GM12874 (cell line): ENCODE results near the gene SPOCK1.

Experiments used
- TF ChIP-seq, protein P1 (sequence below): IDR thresholded peaks from 2 replicates; pipeline ENCODE4 v1.5.1; 2011; ENCODE audit warnings: low read depth, mild to moderate bottlenecking, control low read depth, low read length, moderate library complexity; ENCODE audit not compliant: insufficient read depth

Gene SPOCK1

DNA sequence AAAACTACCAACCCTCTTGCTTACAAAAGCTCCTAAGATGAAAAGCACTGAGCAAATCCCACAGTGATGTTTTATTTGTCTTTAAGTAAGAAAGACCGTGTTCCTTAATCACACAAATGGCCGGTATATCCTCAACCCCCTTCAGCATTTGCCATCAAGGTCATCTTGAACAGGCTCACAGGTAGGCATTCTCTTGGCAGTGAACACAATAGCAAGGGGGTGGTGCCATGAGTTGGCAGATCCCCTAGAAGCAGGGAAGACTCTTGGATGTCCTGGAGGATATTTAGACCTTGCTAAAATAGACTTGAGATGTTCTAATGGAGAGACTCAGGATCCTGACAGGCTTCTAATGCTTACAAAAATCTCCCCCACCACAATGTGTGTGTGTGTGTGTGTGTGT lies 323.0 kb downstream of the SPOCK1 start:
- TF ChIP-seq, protein P1, sequence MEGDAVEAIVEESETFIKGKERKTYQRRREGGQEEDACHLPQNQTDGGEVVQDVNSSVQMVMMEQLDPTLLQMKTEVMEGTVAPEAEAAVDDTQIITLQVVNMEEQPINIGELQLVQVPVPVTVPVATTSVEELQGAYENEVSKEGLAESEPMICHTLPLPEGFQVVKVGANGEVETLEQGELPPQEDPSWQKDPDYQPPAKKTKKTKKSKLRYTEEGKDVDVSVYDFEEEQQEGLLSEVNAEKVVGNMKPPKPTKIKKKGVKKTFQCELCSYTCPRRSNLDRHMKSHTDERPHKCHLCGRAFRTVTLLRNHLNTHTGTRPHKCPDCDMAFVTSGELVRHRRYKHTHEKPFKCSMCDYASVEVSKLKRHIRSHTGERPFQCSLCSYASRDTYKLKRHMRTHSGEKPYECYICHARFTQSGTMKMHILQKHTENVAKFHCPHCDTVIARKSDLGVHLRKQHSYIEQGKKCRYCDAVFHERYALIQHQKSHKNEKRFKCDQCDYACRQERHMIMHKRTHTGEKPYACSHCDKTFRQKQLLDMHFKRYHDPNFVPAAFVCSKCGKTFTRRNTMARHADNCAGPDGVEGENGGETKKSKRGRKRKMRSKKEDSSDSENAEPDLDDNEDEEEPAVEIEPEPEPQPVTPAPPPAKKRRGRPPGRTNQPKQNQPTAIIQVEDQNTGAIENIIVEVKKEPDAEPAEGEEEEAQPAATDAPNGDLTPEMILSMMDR = no peak

DNA sequence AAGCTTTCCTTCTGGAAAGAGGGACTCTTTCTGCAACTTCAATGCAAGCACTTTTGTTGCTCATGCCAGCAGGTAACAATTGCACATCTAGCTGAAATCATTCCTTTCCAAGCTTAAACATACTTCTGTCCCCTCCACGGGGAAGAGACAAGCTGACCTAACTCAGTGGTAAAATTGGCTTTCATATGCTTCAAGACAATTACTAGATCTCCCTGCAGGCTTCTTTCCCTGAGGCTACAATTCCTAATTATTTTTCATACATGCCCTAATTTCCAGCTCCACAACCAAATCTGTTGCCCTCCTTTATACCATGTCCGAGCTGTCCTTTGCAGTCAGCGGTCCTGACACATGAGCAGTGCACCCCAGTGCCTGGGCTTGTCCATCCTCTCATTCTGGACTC lies 324.9 kb downstream of the SPOCK1 start:
- TF ChIP-seq, protein P1 = no peak

DNA sequence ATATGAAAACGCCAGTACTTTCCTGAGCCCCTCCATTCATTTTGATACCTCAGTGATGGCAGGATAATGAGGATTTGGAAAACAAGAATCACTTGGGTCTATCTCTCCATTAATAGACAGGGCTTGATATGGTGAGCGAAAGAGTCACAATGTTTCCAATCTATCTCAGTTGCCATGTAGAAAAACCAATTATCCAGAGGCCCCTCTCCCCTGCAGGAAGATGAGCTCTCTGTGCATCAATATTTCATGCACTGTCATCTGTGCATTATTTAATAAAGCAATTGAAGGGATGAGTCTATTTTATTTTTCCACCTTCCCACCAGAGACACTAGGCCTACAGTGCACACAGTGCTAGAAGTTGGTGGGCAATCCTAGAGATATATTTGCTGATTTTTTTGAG lies 326.9 kb downstream of the SPOCK1 start:
- TF ChIP-seq, protein P1 = no peak

DNA sequence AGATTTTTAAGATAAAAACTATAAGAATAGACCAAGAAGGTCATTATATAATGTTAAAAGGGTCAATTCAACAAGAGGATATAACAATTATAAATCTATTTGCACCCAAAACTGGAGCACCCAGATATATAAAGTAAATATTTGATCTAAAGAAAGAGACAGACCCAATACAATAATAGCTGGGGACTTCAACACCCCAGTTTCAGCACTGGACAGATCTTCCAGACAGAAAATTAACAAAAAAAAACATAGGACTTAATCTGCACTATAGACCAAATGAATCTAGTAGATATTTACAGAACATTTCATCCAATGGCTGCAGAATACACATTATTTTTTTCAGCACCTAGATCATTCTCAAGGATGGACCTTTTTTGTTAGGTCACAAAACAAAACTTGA lies 331.9 kb downstream of the SPOCK1 start:
- TF ChIP-seq, protein P1 = no peak

DNA sequence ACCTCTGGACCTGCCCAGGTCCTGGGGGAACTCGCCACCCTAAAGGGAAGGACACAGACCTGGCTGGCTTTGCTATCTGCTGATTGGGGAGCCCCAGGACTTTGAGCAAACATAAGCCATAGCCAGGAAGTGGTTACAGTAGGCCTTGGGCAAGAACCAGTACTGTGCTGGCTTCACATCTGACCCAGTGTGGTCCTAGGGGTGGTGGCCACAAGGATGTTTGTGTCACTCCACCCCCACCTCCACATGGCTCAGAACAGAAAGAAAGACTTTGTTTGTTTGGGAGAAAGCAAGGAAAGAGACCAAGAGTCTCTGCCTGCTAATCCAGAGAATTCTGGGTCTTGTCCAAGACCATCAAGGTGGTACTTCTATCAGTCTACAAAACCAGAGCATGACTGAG lies 334.2 kb downstream of the SPOCK1 start:
- TF ChIP-seq, protein P1 = no peak

DNA sequence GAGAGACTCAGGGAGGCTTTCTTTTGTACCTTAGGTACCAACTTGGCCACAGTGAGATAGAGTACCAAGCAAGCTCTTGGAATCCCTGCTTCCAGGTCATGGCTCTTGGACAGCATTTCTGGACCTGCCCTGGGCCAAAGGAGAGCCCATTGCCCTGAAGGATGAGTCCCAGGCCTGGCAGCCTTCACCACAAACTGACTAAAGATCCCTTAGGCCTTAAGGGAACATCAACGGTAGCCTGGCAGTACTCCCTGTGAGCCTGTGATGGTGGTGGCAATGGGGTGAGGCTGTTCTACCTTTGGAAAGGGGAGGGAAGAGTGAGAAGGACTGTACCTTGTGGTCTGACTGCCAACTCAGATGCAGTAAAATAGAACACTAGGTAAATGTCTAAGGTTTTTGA lies 334.6 kb downstream of the SPOCK1 start:
- TF ChIP-seq, protein P1 = no peak

DNA sequence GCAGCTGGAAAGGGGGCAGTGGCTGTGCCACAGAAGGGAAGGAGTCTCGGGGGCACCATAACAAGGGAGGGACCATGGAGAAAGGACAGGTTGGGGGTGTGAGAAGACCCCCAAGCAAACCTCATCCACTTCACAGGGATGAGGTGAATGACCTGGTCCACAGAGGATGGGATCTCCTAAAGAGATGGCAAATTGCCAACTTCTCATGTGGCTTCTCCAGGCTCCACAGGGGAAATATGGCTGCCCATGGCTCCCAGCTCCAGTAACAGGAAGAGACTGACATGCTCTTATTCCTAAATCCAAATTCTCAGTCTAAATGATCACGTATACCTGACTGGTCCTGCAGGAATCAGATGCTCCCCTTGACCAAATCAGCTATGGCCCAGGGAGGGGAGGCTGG lies 340.4 kb downstream of the SPOCK1 start:
- TF ChIP-seq, protein P1 = no peak

DNA sequence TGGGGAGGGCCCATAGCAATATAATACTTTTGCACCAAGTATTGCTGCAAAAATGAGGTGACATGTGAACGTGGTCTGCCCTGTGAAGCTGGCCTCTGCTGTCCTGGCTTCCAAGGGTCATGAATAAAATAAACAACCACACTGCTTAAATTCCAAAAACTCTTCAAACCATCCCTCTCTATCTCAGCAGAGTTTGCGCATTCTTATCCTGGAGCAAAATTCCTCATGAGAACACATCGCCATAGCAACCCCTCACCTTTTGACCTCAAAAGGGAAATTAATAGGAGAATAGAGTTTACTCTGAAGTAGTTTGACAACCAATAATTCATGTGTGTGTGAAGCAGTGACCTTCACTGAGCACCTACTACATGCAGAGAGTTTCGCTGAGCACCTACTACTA lies 342.9 kb downstream of the SPOCK1 start:
- TF ChIP-seq, protein P1 = no peak
